Mesothelial cell of epicardium (in vitro differentiated cells): ENCODE results near the gene GRIA4. TPM values are rescaled to one million over a fixed set of nuclear protein-coding genes. Genes with fewer than 3 reads are reported as not detected.

Experiments used
- DNase-seq, 2 experiments: peaks; one replicate each; pipeline ENCODE4 v3.0.0; 2021; ENCODE audit warnings: low spot score in 2 of 2; ENCODE audit not compliant: unreplicated experiment in 2 of 2
- H3K27ac Mint-ChIP-seq: 2 replicates; pipeline ENCODE4 v1.8.0; 2021; ENCODE audit warnings: mixed read lengths
- H3K27me3 Mint-ChIP-seq: 2 replicates; pipeline ENCODE4 v1.8.0; 2021; ENCODE audit warnings: low read depth, mixed read lengths
- H3K36me3 Mint-ChIP-seq: 2 replicates; pipeline ENCODE4 v1.8.0; 2021; ENCODE audit warnings: mixed read lengths
- H3K4me1 Mint-ChIP-seq: 2 replicates; pipeline ENCODE4 v1.8.0; 2021; ENCODE audit warnings: mixed read lengths
- H3K4me3 Mint-ChIP-seq: 2 replicates; pipeline ENCODE4 v1.8.0; 2021; ENCODE audit warnings: mild to moderate bottlenecking, moderate library complexity, mixed read lengths
- H3K9me3 Mint-ChIP-seq: 2 replicates; pipeline ENCODE4 v1.8.0; 2021; ENCODE audit warnings: mixed read lengths
- total RNA-seq: library from RNA; stranded (reverse); gene quantifications from 3 replicates; pipeline ENCODE4 v1.2.1, GENCODE V29; 2021
- TF ChIP-seq, protein P1 (sequence below): fragments of 200-600 bp; sonication (generic); IDR thresholded peaks from one replicate; pipeline ENCODE4 v1.5.0; 2021; ENCODE audit warnings: antibody characterized with exemption; ENCODE audit not compliant: unreplicated experiment

GRIA4 gene
- total RNA-seq, 1 donor from 2014 or later: 156 TPM

DNA sequence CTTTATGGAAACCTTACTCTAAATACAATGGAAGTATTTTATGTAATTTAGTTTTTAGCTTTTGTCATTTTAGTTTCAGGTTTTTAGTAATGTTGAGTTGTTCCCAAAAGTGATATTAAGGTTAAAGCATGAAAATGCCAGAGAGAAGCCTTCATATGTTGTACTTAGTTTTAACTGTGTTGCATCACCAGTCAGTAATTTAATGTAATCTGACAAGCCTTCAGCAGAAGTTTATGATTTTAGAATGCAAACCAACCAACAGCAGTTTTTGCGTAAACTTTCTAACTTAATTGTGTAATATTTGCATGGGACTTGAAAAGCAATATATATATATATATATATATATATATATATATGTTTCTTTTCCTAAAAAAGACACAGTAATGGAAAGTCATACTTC, 301.6 kb downstream of the GRIA4 start:
- no peak overlapping the region for H3K27ac Mint-ChIP-seq
- peaks cover 7% of the 10 kb centered on the region for H3K4me1 Mint-ChIP-seq
- H3K9me3 Mint-ChIP-seq: no peaks in the 10 kb centered on the region
- H3K4me3 Mint-ChIP-seq: no peak overlapping the region
- TF ChIP-seq, protein P1, sequence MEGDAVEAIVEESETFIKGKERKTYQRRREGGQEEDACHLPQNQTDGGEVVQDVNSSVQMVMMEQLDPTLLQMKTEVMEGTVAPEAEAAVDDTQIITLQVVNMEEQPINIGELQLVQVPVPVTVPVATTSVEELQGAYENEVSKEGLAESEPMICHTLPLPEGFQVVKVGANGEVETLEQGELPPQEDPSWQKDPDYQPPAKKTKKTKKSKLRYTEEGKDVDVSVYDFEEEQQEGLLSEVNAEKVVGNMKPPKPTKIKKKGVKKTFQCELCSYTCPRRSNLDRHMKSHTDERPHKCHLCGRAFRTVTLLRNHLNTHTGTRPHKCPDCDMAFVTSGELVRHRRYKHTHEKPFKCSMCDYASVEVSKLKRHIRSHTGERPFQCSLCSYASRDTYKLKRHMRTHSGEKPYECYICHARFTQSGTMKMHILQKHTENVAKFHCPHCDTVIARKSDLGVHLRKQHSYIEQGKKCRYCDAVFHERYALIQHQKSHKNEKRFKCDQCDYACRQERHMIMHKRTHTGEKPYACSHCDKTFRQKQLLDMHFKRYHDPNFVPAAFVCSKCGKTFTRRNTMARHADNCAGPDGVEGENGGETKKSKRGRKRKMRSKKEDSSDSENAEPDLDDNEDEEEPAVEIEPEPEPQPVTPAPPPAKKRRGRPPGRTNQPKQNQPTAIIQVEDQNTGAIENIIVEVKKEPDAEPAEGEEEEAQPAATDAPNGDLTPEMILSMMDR: no peak
- H3K36me3 Mint-ChIP-seq: peaks cover 7% of the 10 kb centered on the region
- no peaks in the 10 kb centered on the region for H3K27me3 Mint-ChIP-seq
- DNase-seq: no peak

DNA sequence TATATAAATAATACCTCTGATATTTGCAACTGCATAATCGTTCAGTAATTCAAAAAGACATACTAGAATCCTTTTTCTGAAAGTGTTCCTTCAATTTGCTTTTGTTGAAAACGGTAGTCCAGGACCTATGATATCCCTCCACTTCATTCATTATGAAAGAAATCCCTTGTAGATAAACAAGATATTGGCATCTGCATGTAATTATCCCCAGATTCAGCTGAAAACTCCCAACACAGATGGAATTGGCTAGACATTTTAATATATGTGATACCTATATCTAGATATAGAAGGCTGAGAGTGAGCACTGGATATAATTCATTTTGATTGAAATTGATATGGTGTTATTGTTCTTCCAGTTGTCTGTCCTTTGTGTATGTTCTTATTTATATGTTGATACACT, 302.8 kb downstream of the GRIA4 start:
- no peaks in the 10 kb centered on the region for H3K27me3 Mint-ChIP-seq
- H3K4me1 Mint-ChIP-seq: peaks cover 4% of the 10 kb centered on the region
- TF ChIP-seq, protein P1: no peak
- H3K27ac Mint-ChIP-seq: no peak overlapping the region
- H3K4me3 Mint-ChIP-seq: no peak overlapping the region
- H3K36me3 Mint-ChIP-seq: peaks cover 7% of the 10 kb centered on the region
- H3K9me3 Mint-ChIP-seq: no peaks in the 10 kb centered on the region
- no peak for DNase-seq

DNA sequence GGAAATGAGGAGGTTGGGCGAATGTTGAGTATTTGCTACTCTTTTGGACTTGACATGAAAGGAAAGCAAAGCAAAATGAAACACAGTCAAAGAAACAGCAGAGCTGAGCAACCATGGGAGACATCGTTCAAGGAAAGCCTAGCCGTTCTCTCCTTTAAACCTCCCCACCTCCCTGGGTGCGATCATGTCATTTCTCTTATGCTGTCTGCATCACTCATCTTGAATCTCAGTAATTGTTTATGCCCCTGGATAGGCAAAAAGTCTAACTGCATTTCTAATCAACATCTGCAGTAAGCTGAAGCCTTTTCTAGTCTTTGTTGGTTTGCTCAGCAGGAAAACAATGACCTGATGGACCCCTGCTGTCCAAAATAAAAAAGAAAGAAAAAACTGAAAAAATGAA, 305.1 kb downstream of the GRIA4 start:
- peaks cover 2% of the 10 kb centered on the region for H3K4me1 Mint-ChIP-seq
- H3K4me3 Mint-ChIP-seq: no peak overlapping the region

DNA sequence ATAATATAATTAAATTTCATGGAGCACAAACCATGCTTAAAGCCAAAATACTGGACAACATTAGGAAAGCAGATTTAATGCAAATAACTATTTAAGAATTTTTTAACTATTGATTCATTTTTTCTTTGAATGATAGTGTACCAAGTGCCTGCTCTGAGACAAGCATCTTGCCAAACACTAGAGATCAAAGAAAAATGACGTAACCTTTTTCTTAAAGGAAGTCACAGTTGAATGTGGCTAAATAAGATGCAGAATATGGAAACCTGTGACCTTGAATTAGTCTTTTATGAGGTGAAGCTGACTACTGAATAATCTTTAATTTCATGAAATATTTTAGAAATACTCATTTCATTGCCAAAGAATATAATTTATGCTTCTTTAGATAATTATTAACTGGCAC, 308.2 kb downstream of the GRIA4 start:
- no peak for DNase-seq
- peaks cover 4% of the 10 kb centered on the region for H3K36me3 Mint-ChIP-seq
- no peak overlapping the region for H3K27ac Mint-ChIP-seq
- H3K27me3 Mint-ChIP-seq: no peaks in the 10 kb centered on the region
- TF ChIP-seq, protein P1: no peak
- peaks cover 2% of the 10 kb centered on the region for H3K4me1 Mint-ChIP-seq
- H3K9me3 Mint-ChIP-seq: no peaks in the 10 kb centered on the region
- no peak overlapping the region for H3K4me3 Mint-ChIP-seq

More for the DNA sequence above, 305.1 kb downstream of the GRIA4 start:
- TF ChIP-seq, protein P1: no peak
- H3K27me3 Mint-ChIP-seq: no peaks in the 10 kb centered on the region
- H3K27ac Mint-ChIP-seq: no peak overlapping the region
- H3K36me3 Mint-ChIP-seq: peaks cover 5% of the 10 kb centered on the region
- H3K9me3 Mint-ChIP-seq: no peaks in the 10 kb centered on the region
- DNase-seq: no peak

DNA sequence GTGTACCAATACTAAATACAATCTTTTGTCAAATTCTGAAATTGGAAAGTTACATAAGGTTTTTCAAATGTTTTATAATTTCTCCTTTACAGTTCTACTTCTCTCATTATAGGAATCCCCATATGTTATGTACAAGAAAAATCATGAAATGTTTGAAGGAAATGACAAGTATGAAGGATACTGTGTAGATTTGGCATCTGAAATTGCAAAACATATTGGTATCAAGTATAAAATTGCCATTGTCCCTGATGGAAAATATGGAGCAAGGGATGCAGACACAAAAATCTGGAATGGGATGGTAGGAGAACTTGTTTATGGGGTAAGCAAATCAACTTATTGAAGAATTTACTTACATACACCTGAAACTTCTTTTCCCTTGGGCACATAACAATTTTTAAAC, 308.7 kb downstream of the GRIA4 start:
- no peak for DNase-seq
- Mint-ChIP-seq H3K36me3 (peaks cover 4% of the 10 kb centered on the region), H3K27me3 (no peaks in the 10 kb centered on the region), H3K4me1 (peaks cover under 1% of the 10 kb centered on the region), H3K9me3 (no peaks in the 10 kb centered on the region), H3K27ac (no peak overlapping the region), H3K4me3 (no peak overlapping the region)
- TF ChIP-seq, protein P1: no peak

DNA sequence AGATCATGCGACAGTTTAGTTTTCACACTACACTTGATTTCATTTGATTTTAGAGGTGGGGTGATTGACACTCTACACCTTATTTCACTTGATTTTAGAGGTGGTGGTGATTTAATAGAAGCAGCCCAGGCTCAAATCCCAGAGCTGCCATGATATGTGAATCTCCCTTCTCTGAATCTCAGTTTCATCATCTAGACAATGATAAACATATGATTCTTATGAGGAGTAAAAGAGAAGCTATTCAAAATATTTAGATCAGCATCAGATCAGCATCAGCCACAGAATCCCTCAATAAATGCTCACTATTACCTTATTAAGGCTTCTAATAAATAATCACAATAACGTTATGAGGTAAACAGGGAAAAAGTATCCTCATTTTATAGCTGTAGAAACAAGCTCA, 313.4 kb downstream of the GRIA4 start:
- no peak overlapping the region for H3K4me3 Mint-ChIP-seq
- no peak overlapping the region for H3K27ac Mint-ChIP-seq
- H3K36me3 Mint-ChIP-seq: peaks cover 13% of the 10 kb centered on the region
- no peaks in the 10 kb centered on the region for H3K27me3 Mint-ChIP-seq
- no peaks in the 10 kb centered on the region for H3K4me1 Mint-ChIP-seq
- no peak for DNase-seq
- H3K9me3 Mint-ChIP-seq: no peaks in the 10 kb centered on the region
- TF ChIP-seq, protein P1: no peak
